Left lung (tissue), 10 donors: ENCODE results near the gene LAX1. TPM values are rescaled to one million over a fixed set of nuclear protein-coding genes. Genes with fewer than 3 reads are reported as not detected.
"Not testable (repeated sequence)": the region's sequence is repeated elsewhere in the genome, so short reads cannot be mapped to it uniquely, and the experiment has no call there.

ENCODE experiments used
- ATAC-seq: fragments of 200-7000 bp; cut with Tn5 transposase; one replicate; pipeline ENCODE4 v1.9.1; 2020; ENCODE audit warnings: moderate library complexity
- DNase-seq, 4 donors: peaks; one replicate each; pipeline ENCODE4 v3.0.0-alpha.2; 2013 to 2020
- H3K27ac ChIP-seq, 2 donors: fragments of 200-600 bp; sonication (generic) in 1 of 2; one replicate each; pipeline versions ENCODE4 v1.5.0 to v1.8.0; 2020 to 2021
- H3K27me3 ChIP-seq, 2 donors: fragments of 200-600 bp; sonication (generic) in 1 of 2; one replicate each; pipeline versions ENCODE4 v1.5.0 to v1.8.0; 2020 to 2021
- H3K36me3 ChIP-seq, 2 donors: fragments of 200-600 bp; sonication (generic) in 1 of 2; one replicate each; pipeline versions ENCODE4 v1.5.0 to v1.8.0; 2020 to 2021
- H3K4me1 ChIP-seq, 2 donors: fragments of 200-600 bp; one replicate each; pipeline ENCODE4 v1.8.0; 2021
- H3K4me3 ChIP-seq, 2 donors: fragments of 200-600 bp; sonication (generic) in 1 of 2; one replicate each; pipeline versions ENCODE4 v1.5.0 to v1.8.0; 2020 to 2021; ENCODE audit warnings: mild to moderate bottlenecking in 1 of 2
- H3K9me3 ChIP-seq, 2 donors: fragments of 200-600 bp; sonication (generic) in 1 of 2; one replicate each; pipeline versions ENCODE4 v1.5.0 to v1.8.0; 2020 to 2021
- CTCF ChIP-seq, 2 donors: fragments of 200-600 bp; sonication (generic) in 1 of 2; IDR thresholded peaks; one replicate each; pipeline versions ENCODE4 v1.5.0 to v1.8.0; 2021; ENCODE audit warnings: antibody characterized with exemption in 2 of 2
- intact Hi-C, 2 donors: fragments of 100-400 bp; cut with DNase I; formaldehyde crosslinking; loops; one replicate each; pipeline versions ENCODE4 v1.11.2 to v1.14.2; 2022
- polyA plus RNA-seq, 6 donors: library from polyadenylated mRNA; unstranded; fragments of 120-200 nt; gene quantifications; one replicate each; pipeline ENCODE4 v1.2.1, GENCODE V29; 2013; ENCODE audit not compliant: insufficient read length in 6 of 6
- total RNA-seq, 2 donors: library from RNA; stranded (reverse); fragmentation: NEBNext Ultra II Directional; extraction: Animal tissue kit (Norgen Biotek cat#: 25700); gene quantifications; one replicate each; pipeline ENCODE4 v1.2.1, GENCODE V29; 2021
- donor health status: DM: no; HTN: yes; CAD: no.
- donor health status: DM: no; HTN: no; CAD: no.

The LAX1 gene
- total and polyA plus RNA-seq, 8 donors = 0.21 to 2.2 (median 0.31) TPM

GRCh38 chr1:203756036-203756435 is 8.9 kb upstream of the LAX1 start:
- TF ChIP-seq CTCF (IDR thresholded peaks at IDR 0.05) = no peak
- Histone ChIP-seq H3K27ac (no peak overlapping the region), H3K36me3 (no peaks in the 10 kb centered on the region), H3K9me3 (no peaks in the 10 kb centered on the region), H3K4me1 (no peaks in the 10 kb centered on the region), H3K27me3 (no peaks in the 10 kb centered on the region), H3K4me3 (no peak overlapping the region)
- ATAC-seq (no peak), DNase-seq (no peak)
- intact Hi-C loops = no loop called here

- H3K4me1 ChIP-seq, H3K9me3 ChIP-seq, ATAC-seq, H3K36me3 ChIP-seq, H3K27me3 ChIP-seq, intact Hi-C loops, H3K27ac ChIP-seq, DNase-seq, H3K4me3 ChIP-seq: not testable (repeated sequence)
Measured at GRCh38 chr1:203758749-203759148, 6.2 kb upstream of the LAX1 start.

- H3K27me3 ChIP-seq = no peaks in the 10 kb centered on the region
- no peaks in the 10 kb centered on the region for H3K4me1 ChIP-seq
- no peak overlapping the region for H3K4me3 ChIP-seq
- DNase-seq = no peak
- no peaks in the 10 kb centered on the region for H3K36me3 ChIP-seq
- no peaks in the 10 kb centered on the region for H3K9me3 ChIP-seq
- no peak overlapping the region for H3K27ac ChIP-seq
- intact Hi-C loops = no loop called here
- no peak for ATAC-seq
- TF ChIP-seq CTCF (IDR thresholded peaks at IDR 0.05) = no peak
Measured at GRCh38 chr1:203760506-203760905, 4.5 kb upstream of the LAX1 start.

GRCh38 chr1:203761958-203762357 is 3.0 kb upstream of the LAX1 start:
- intact Hi-C loops, H3K36me3 ChIP-seq, H3K27me3 ChIP-seq, H3K9me3 ChIP-seq, H3K4me1 ChIP-seq, H3K27ac ChIP-seq, DNase-seq, ATAC-seq, H3K4me3 ChIP-seq: not testable (repeated sequence)

GRCh38 chr1:203763505-203763904 is 1.5 kb upstream of the LAX1 start:
- Histone ChIP-seq H3K4me1 (no peaks in the 10 kb centered on the region), H3K9me3 (no peaks in the 10 kb centered on the region), H3K27me3 (no peaks in the 10 kb centered on the region), H3K4me3 (no peak overlapping the region), H3K36me3 (no peaks in the 10 kb centered on the region), H3K27ac (no peak overlapping the region)
- TF ChIP-seq CTCF (IDR thresholded peaks at IDR 0.05) = no peak
- ATAC-seq (no peak), DNase-seq (no peak)
- intact Hi-C loops = no loop called here

- no peaks in the 10 kb centered on the region for H3K36me3 ChIP-seq
- TF ChIP-seq CTCF (IDR thresholded peaks at IDR 0.05) = no peak
- no peak for DNase-seq
- H3K9me3 ChIP-seq = no peaks in the 10 kb centered on the region
- ATAC-seq = no peak
- peaks cover 0 to 6% of the 10 kb centered on the region in 2 donors for H3K4me1 ChIP-seq
- no peak overlapping the region for H3K4me3 ChIP-seq
- peak overlapping the region; percentile 19 to 28 for H3K27ac ChIP-seq
- intact Hi-C loops = no loop called here
- H3K27me3 ChIP-seq = no peaks in the 10 kb centered on the region
Measured at GRCh38 chr1:203764105-203765028, 616 bp upstream of the LAX1 start.
